Ishikawa (cell line): ENCODE results near the gene PDE4D.

Source experiments
- RAD21 ChIP-seq: IDR thresholded peaks from 2 replicates; pipeline ENCODE4 v1.6.1; 2012; ENCODE audit warnings: low read depth
- TEAD4 ChIP-seq: IDR thresholded peaks from 2 replicates; pipeline ENCODE4 v1.6.1; 2012

GRCh38 chr5:59829386-59829785 is 64.1 kb downstream of the PDE4D start:
- TF ChIP-seq TEAD4 = no peak
- TF ChIP-seq RAD21 = no peak
